ENCODE measurements around the gene ELN.

Gene ELN

GRCh38 chr7:74042746-74043522 is 15.0 kb downstream of the ELN start:
- TF ChIP-seq TAF1 (IDR thresholded peaks at IDR 0.05; ENCODE audit: low read depth), result no peak
- no peak for TF ChIP-seq EP300 (IDR thresholded peaks at IDR 0.05; ENCODE audit: borderline replicate concordance)
- 0 out of 2 replicates have a peak, but pooled peaks have one; percentile 29 for TF ChIP-seq MAX (IDR thresholded peaks at IDR 0.05)
- TF ChIP-seq REST (IDR thresholded peaks at IDR 0.05; ENCODE audit: low read depth), result no peak
- peak; percentile 58 for TF ChIP-seq NFIC (IDR thresholded peaks at IDR 0.05)
- no peak for TF ChIP-seq RAD21 (IDR thresholded peaks at IDR 0.05; ENCODE audit: low read depth)
- peak; percentile 35; the same call in 1 of the 2 replicates for TF ChIP-seq YY1 (IDR thresholded peaks at IDR 0.05; ENCODE audit: low read depth)
- no peak for TF ChIP-seq TCF12 (IDR thresholded peaks at IDR 0.05; ENCODE audit: low read depth)
- no peak for TF ChIP-seq EGR1 (IDR thresholded peaks at IDR 0.05)
- TF ChIP-seq USF1 (IDR thresholded peaks at IDR 0.05), result peak; percentile 17; the same call in 1 of the 2 replicates
- peak; percentile 83 for TF ChIP-seq CEBPB (IDR thresholded peaks at IDR 0.05)
- TF ChIP-seq TEAD4 (IDR thresholded peaks at IDR 0.05), result no peak
- peak; percentile 93; the same call in 1 of the 2 replicates for TF ChIP-seq ZBTB7A (IDR thresholded peaks at IDR 0.05; ENCODE audit: low read depth)

GRCh38 chr7:74043523-74043951 is 15.6 kb downstream of the ELN start:
- TF ChIP-seq CEBPB (IDR thresholded peaks at IDR 0.05) (0 out of 2 replicates have a peak, but pooled peaks have one; percentile 5), NFIC (IDR thresholded peaks at IDR 0.05) (0 out of 2 replicates have a peak, but pooled peaks have one; percentile 4), EP300 (IDR thresholded peaks at IDR 0.05; ENCODE audit: borderline replicate concordance) (peak; percentile 53; the same call in 1 of the 2 replicates), CREB1 (IDR thresholded peaks at IDR 0.05; ENCODE audit: low read depth) (no peak), EGR1 (IDR thresholded peaks at IDR 0.05) (peak; percentile 38; the same call in 1 of the 2 replicates), REST (IDR thresholded peaks at IDR 0.05; ENCODE audit: low read depth) (no peak), TCF12 (IDR thresholded peaks at IDR 0.05; ENCODE audit: low read depth) (peak; percentile 93)

- TF ChIP-seq NFIC (IDR thresholded peaks at IDR 0.05) (no peak), RAD21 (IDR thresholded peaks at IDR 0.05; ENCODE audit: low read depth) (no peak), TCF12 (IDR thresholded peaks at IDR 0.05; ENCODE audit: low read depth) (no peak), USF1 (IDR thresholded peaks at IDR 0.05) (no peak), YY1 (IDR thresholded peaks at IDR 0.05; ENCODE audit: low read depth) (no peak), REST (IDR thresholded peaks at IDR 0.05; ENCODE audit: low read depth) (no peak), TEAD4 (IDR thresholded peaks at IDR 0.05) (no peak), EP300 (IDR thresholded peaks at IDR 0.05; ENCODE audit: borderline replicate concordance) (no peak), MAX (IDR thresholded peaks at IDR 0.05) (no peak), CEBPB (IDR thresholded peaks at IDR 0.05) (no peak)
Observed at GRCh38 chr7:74044366-74045350, 16.7 kb downstream of the ELN start.
